ENCODE data around the gene ERO1A. TPM values are rescaled to one million over a fixed set of nuclear protein-coding genes. Genes with fewer than 3 reads are reported as not detected.
A peak's percentile ranks its signal among the peaks of the same experiment; 100 is the strongest.

Gene ERO1A
- total RNA-seq, 6 experiments from 2014 or later: 31.2 to 162 (median 37.9) TPM

- WGBS (ENCODE audit: insufficient coverage, low coverage, low lambda C conversion rate, missing lambda C conversion rate): 93% methylated on average over 7 of the region's 7 CpGs
- TF ChIP-seq CTCF (IDR thresholded peaks at IDR 0.05) (no peak), POLR2A (IDR thresholded peaks at IDR 0.05) (no peak)
- intact Hi-C loops (cut with DNase I): no loop called here
These were observed 1.8 kb downstream of the ERO1A start for GRCh38 chr14:52693532-52693931.

GRCh38 chr14:52693036-52693435, 2.3 kb downstream of the ERO1A start:
- 72% methylated on average over 3 of the region's 3 CpGs for WGBS (ENCODE audit: insufficient coverage, low coverage, low lambda C conversion rate, missing lambda C conversion rate)

More at GRCh38 chr14:52693532-52693931, 1.8 kb downstream of the ERO1A start:
- Histone ChIP-seq H3K9me3 (no peaks in the 10 kb centered on the region), H3K4me1 (peaks cover 0 to 28% (median 4%) of the 10 kb centered on the region in 4 donors), H3K36me3 (no peaks in the 10 kb centered on the region), H3K27ac (no peak overlapping the region), H3K27me3 (no peaks in the 10 kb centered on the region), H3K4me3 (no peak overlapping the region)
- ATAC-seq (no peak), DNase-seq (no peak)

GRCh38 chr14:52692248-52692962, 3.0 kb downstream of the ERO1A start:
- no peaks in the 10 kb centered on the region for H3K9me3 ChIP-seq
- whole genome bisulfite sequencing (ENCODE audit: insufficient coverage, low coverage, low lambda C conversion rate, missing lambda C conversion rate): 57% methylated on average over 5 of the region's 5 CpGs
- H3K27me3 ChIP-seq: no peaks in the 10 kb centered on the region
- intact Hi-C loops (cut with DNase I): no loop called here
- no peaks in the 10 kb centered on the region for H3K36me3 ChIP-seq
- TF ChIP-seq CTCF (IDR thresholded peaks at IDR 0.05): no peak
- TF ChIP-seq POLR2A (IDR thresholded peaks at IDR 0.05): no peak
- no peak overlapping the region for H3K27ac ChIP-seq
- DNase-seq: no peak
- H3K4me3 ChIP-seq: no peak overlapping the region
- peak in 1 of 4 donors; percentile 2 for ATAC-seq
- peaks cover 0 to 28% (median 4%) of the 10 kb centered on the region in 4 donors for H3K4me1 ChIP-seq

More at GRCh38 chr14:52693036-52693435, 2.3 kb downstream of the ERO1A start:
- intact Hi-C loops (cut with DNase I): no loop called here
- ATAC-seq: no peak
- no peaks in the 10 kb centered on the region for H3K9me3 ChIP-seq
- TF ChIP-seq CTCF (IDR thresholded peaks at IDR 0.05) (no peak), POLR2A (IDR thresholded peaks at IDR 0.05) (no peak)
- H3K36me3 ChIP-seq: no peaks in the 10 kb centered on the region
- no peak overlapping the region for H3K4me3 ChIP-seq
- H3K27me3 ChIP-seq: no peaks in the 10 kb centered on the region
- H3K27ac ChIP-seq: no peak overlapping the region
- DNase-seq: no peak
- H3K4me1 ChIP-seq: peaks cover 0 to 28% (median 4%) of the 10 kb centered on the region in 4 donors

GRCh38 chr14:52690983-52691760, 4.2 kb downstream of the ERO1A start:
- TF ChIP-seq CTCF (IDR thresholded peaks at IDR 0.05): no peak
- no peak for TF ChIP-seq POLR2A (IDR thresholded peaks at IDR 0.05)
- Histone ChIP-seq H3K4me3 (no peak overlapping the region), H3K9me3 (no peaks in the 10 kb centered on the region), H3K36me3 (no peaks in the 10 kb centered on the region), H3K27me3 (no peaks in the 10 kb centered on the region), H3K4me1 (peaks cover 0 to 28% (median 4%) of the 10 kb centered on the region in 4 donors), H3K27ac (no peak overlapping the region)
- DNase-seq (no peak), ATAC-seq (no peak)
- WGBS (ENCODE audit: insufficient coverage, low coverage, low lambda C conversion rate, missing lambda C conversion rate): 69% methylated on average over 5 of the region's 7 CpGs
- intact Hi-C loops (cut with DNase I): no loop called here

Data from right lobe of liver (tissue), 6 donors.